Heart right ventricle (tissue), 16 donors: ENCODE measurements around the gene BNIPL. TPM values are rescaled to one million over a fixed set of nuclear protein-coding genes. Genes with fewer than 3 reads are reported as not detected.

Experiments
- ATAC-seq, 8 donors: fragments of 200-7000 bp; cut with Tn5 transposase; one replicate each; pipeline ENCODE4 v1.9.1; 2020; ENCODE audit warnings: mild to moderate bottlenecking in 8 of 8, moderate library complexity in 8 of 8, moderate number of reproducible peaks in 1 of 8
- DNase-seq, 2 donors: peaks; one replicate each; pipeline ENCODE4 v3.0.0-alpha.2; 2020
- H3K27ac ChIP-seq, 10 donors: fragments of 200-600 bp; sonication (generic) in 2 of 10; one replicate each; pipeline versions ENCODE4 v1.5.0 to v1.8.0; 2020 to 2022; ENCODE audit warnings: mild to moderate bottlenecking in 3 of 10
- H3K27me3 ChIP-seq, 7 donors: fragments of 200-600 bp; one replicate each; pipeline ENCODE4 v1.8.0; 2021 to 2022; ENCODE audit warnings: mild to moderate bottlenecking in 2 of 7
- H3K36me3 ChIP-seq, 9 donors: fragments of 200-600 bp; sonication (generic) in 1 of 9; one replicate each; pipeline versions ENCODE4 v1.5.0 to v1.8.0; 2020 to 2022; ENCODE audit warnings: mild to moderate bottlenecking in 2 of 9
- H3K4me1 ChIP-seq, 9 donors: fragments of 200-600 bp; sonication (generic) in 1 of 9; one replicate each; pipeline versions ENCODE4 v1.5.0 to v1.8.0; 2020 to 2022; ENCODE audit warnings: mild to moderate bottlenecking in 4 of 9
- H3K4me3 ChIP-seq, 10 donors: fragments of 200-600 bp; sonication (generic) in 2 of 10; one replicate each; pipeline versions ENCODE4 v1.5.0 to v1.8.0; 2020 to 2022; ENCODE audit warnings: mild to moderate bottlenecking in 7 of 10, moderate library complexity in 2 of 10
- H3K9me3 ChIP-seq, 11 donors: fragments of 200-600 bp in 10 of 11; sonication (generic) in 2 of 11; one replicate each; pipeline versions ENCODE4 v1.5.0 to v1.8.0; 2013 to 2022; ENCODE audit warnings: mild to moderate bottlenecking in 2 of 11, control low read depth in 1 of 11, moderate library complexity in 1 of 11
- CTCF ChIP-seq, 9 donors: fragments of 200-600 bp; sonication (generic) in 2 of 9; IDR thresholded peaks; one replicate each; pipeline versions ENCODE4 v1.5.0 to v1.8.0; 2021 to 2022; ENCODE audit warnings: antibody characterized with exemption in 9 of 9, mild to moderate bottlenecking in 5 of 9, moderate library complexity in 1 of 9
- WGBS, 2 donors: extraction: QIAGEN DNeasy Blood & Tissue Kit; methylation state at CpG; one replicate each; pipeline ENCODE4 v1.1.7; 2013; ENCODE audit warnings: inconsistent platforms in 1 of 2; 5-methylcytosine and 5-hydroxymethylcytosine counted together
- intact Hi-C, 10 donors: fragments of 100-400 bp; cut with DNase I; formaldehyde crosslinking; loops; one replicate each; pipeline versions ENCODE4 v1.11.1 to v1.14.2; 2022
- polyA plus RNA-seq, 2 donors: library from polyadenylated mRNA; stranded (reverse); fragments of 200-250 nt; gene quantifications; one replicate each; pipeline ENCODE4 v1.2.3, GENCODE V29; 2013
- total RNA-seq, 10 donors: library from RNA; stranded (reverse); fragmentation: NEBNext Ultra II Directional in 3 of 10; extraction: Animal tissue kit (Norgen Biotek cat#: 25700) in 3 of 10; gene quantifications; one replicate each; pipeline versions ENCODE4 v1.2.1 to v1.2.4, GENCODE V29; 2021 to 2023
- donor health status: Arrhythmogenic right ventricular cardiomyopathy.
- donor health status: ischemic (EF 13 %, LVEDD 7.1; RV severe dilation, severe dysfunction).
- donor health status: healthy with polysubstance abuse.
- donor health status: DM: no; HTN: yes; CAD: no.
- donor health status: DM: no; HTN: no; CAD: no.
- donor health status: ischemic (EF 25% LVEDD 6.9; RV normal size, moderate dysfunction).
- donor health status: ischemic (EF 25% LVEDD 5.7; RV mildly dilated, moderate dysfunction).
- donor health status: healthy.
- donor health status: DM: yes; HTN: yes; CAD: no.
- donor health status: Ischemic cardiomyopathy.
- donor health status: ischemic (EF 35%, LVEDD 5.7; RV mildly dilated, moderate dysfunction).
- donor health status: nonischemic (EF 11% LVEDD 7.7; RV severe dilation, severe dysfunction).
- donor health status: DM: yes; HTN: yes; CAD: no.
- donor health status: PGD.
- donor health status: ischemic (EF 29% LVEDD 5.4; RV normal size, mild dysfunction).
- donor health status: nonischemic (EF 23%, LVEDD 6.1; RV moderate dilation, normal function).

Gene BNIPL
- total and polyA plus RNA-seq, 12 donors: 0.06 to 1.8 (median 0.32) TPM

GRCh38 chr1:151043163-151043562 lies 6.8 kb downstream of the BNIPL start:
- WGBS, 2 donors: 93 to 97% methylated on average over 1 of the region's 1 CpG
- intact Hi-C loops: no loop called here

GRCh38 chr1:151047591-151047924 lies 11.2 kb downstream of the BNIPL start, which contains the start of gene C1orf56:
Gene C1orf56 (plus strand): TSS chr1:151047751. CDS start chr1:151047848, 97 bp downstream.
- peaks cover 0 to 48% (median 13%) of the 10 kb centered on the region in 9 donors for H3K36me3 ChIP-seq
- ATAC-seq: peak; percentile 82 to 88 (median 86)
- no peaks in the 10 kb centered on the region for H3K27me3 ChIP-seq
- WGBS, 2 donors: 1% methylated on average over 26 to 29 of the region's 29 CpGs
- intact Hi-C loops: loop anchor here in 1 of 10 donors (1.0 kb wide), 1 partner anchor 24 kb away; no protein-coding TSS in a partner anchor
- H3K4me3 ChIP-seq: peak within 1 kb of the TSS; percentile 44 to 98 (median 76)
- H3K4me1 ChIP-seq: peaks cover 0 to 38% (median 28%) of the 10 kb centered on the region in 9 donors
- peak within 1 kb of the TSS; percentile 71 to 95 (median 90) for H3K27ac ChIP-seq
- no peaks in the 10 kb centered on the region for H3K9me3 ChIP-seq
- TF ChIP-seq CTCF (IDR thresholded peaks at IDR 0.05): no peak
- DNase-seq: peak; percentile 59 to 76

More at GRCh38 chr1:151043163-151043562, 6.8 kb downstream of the BNIPL start:
- peaks cover 0 to 22% (median 0%) of the 10 kb centered on the region in 9 donors for H3K36me3 ChIP-seq
- H3K4me3 ChIP-seq: no peak overlapping the region
- H3K27ac ChIP-seq: no peak overlapping the region
- ATAC-seq (no peak), DNase-seq (no peak)
- no peaks in the 10 kb centered on the region for H3K27me3 ChIP-seq
- H3K9me3 ChIP-seq: no peaks in the 10 kb centered on the region
- no peak for TF ChIP-seq CTCF (IDR thresholded peaks at IDR 0.05)
- H3K4me1 ChIP-seq: peaks cover 0 to 12% (median 4%) of the 10 kb centered on the region in 9 donors

- TF ChIP-seq CTCF (IDR thresholded peaks at IDR 0.05): peak in 8 of 9 donors; percentile 25 to 68 (median 57)
- no peaks in the 10 kb centered on the region for H3K27me3 ChIP-seq
- 0% methylated on average over 48 of the region's 48 CpGs for WGBS, 2 donors
- intact Hi-C loops: loop anchor here in 1 of 10 donors (1.0 kb wide), 1 partner anchor 23 kb away; no protein-coding TSS in a partner anchor
- DNase-seq (peak; percentile 73), ATAC-seq (peak; percentile 73 to 90 (median 86))
- H3K9me3 ChIP-seq: no peaks in the 10 kb centered on the region
- H3K36me3 ChIP-seq: peaks cover 0 to 48% (median 18%) of the 10 kb centered on the region in 9 donors
- H3K27ac ChIP-seq: peak overlapping the region; percentile 71 to 95 (median 90)
- peaks cover 0 to 38% (median 28%) of the 10 kb centered on the region in 9 donors for H3K4me1 ChIP-seq
- H3K4me3 ChIP-seq: peak overlapping the region; percentile 44 to 98 (median 76)
Observed at GRCh38 chr1:151047925-151048644, 11.7 kb downstream of the BNIPL start.

- intact Hi-C loops: no loop called here
- no peaks in the 10 kb centered on the region for H3K27me3 ChIP-seq
- H3K4me1 ChIP-seq: peaks cover 0 to 38% (median 28%) of the 10 kb centered on the region in 9 donors
- TF ChIP-seq CTCF (IDR thresholded peaks at IDR 0.05): peak in 2 of 9 donors; percentile 2 to 63
- H3K4me3 ChIP-seq: peak overlapping the region; percentile 44 to 98 (median 76)
- 11 to 15% methylated on average over 3 of the region's 3 CpGs for WGBS, 2 donors
- H3K36me3 ChIP-seq: peaks cover 0 to 48% (median 24%) of the 10 kb centered on the region in 9 donors
- DNase-seq (no peak), ATAC-seq (no peak)
- peak overlapping the region; percentile 71 to 95 (median 90) for H3K27ac ChIP-seq
- H3K9me3 ChIP-seq: no peaks in the 10 kb centered on the region
Observed at GRCh38 chr1:151048645-151049032, 12.3 kb downstream of the BNIPL start.
